Muscle of leg (tissue), 11 donors: ENCODE measurements around the gene CNTN4. TPM values are rescaled to one million over a fixed set of nuclear protein-coding genes. Genes with fewer than 3 reads are reported as not detected.
A peak's percentile ranks its signal among the peaks of the same experiment; 100 is the strongest.

Source experiments
- DNase-seq: peaks from one replicate; pipeline ENCODE4 v3.0.0; 2013
- H3K27ac ChIP-seq: one replicate; pipeline ENCODE4 v1.5.1; 2013; ENCODE audit warnings: mild to moderate bottlenecking, low read length, control low read depth
- H3K27me3 ChIP-seq: one replicate; pipeline ENCODE4 v1.6.1; 2013; ENCODE audit warnings: low read length; ENCODE audit not compliant: control insufficient read depth, insufficient read depth
- H3K36me3 ChIP-seq: one replicate; pipeline ENCODE4 v1.6.1; 2013; ENCODE audit warnings: low read length; ENCODE audit not compliant: control insufficient read depth, insufficient read depth
- H3K4me1 ChIP-seq: one replicate; pipeline ENCODE4 v1.6.1; 2013; ENCODE audit warnings: low read length; ENCODE audit not compliant: control insufficient read depth, insufficient read depth
- H3K4me3 ChIP-seq: one replicate; pipeline ENCODE4 v1.5.1; 2013; ENCODE audit warnings: low read length, control low read depth
- H3K9me3 ChIP-seq: replicated peaks from 2 replicates; pipeline ENCODE4 v1.6.1; 2013; ENCODE audit warnings: low read depth, low read length; ENCODE audit not compliant: control insufficient read depth
- WGBS: methylation state at CpG from one replicate; pipeline ENCODE4 v1.1.5; 2013; ENCODE audit warnings: missing lambda C conversion rate; ENCODE audit not compliant: insufficient coverage; 5-methylcytosine and 5-hydroxymethylcytosine counted together
- polyA plus RNA-seq, 8 donors: library from polyadenylated mRNA; unstranded; fragments of 120-200 nt; gene quantifications; one replicate each; pipeline versions ENCODE4 v1.2.1 to v1.2.3, GENCODE V29; 2013; ENCODE audit warnings: inconsistent platforms in 1 of 8, low replicate concordance in 1 of 8; ENCODE audit not compliant: insufficient read length in 8 of 8, insufficient read depth in 1 of 8
- total RNA-seq: library from RNA; stranded (reverse); fragments of 120-200 nt; gene quantifications from one replicate; pipeline ENCODE4 v1.2.4, GENCODE V29; 2013

Gene CNTN4
- total and polyA plus RNA-seq, 9 donors = 3.0 to 16.3 (median 5.9) TPM

DNA sequence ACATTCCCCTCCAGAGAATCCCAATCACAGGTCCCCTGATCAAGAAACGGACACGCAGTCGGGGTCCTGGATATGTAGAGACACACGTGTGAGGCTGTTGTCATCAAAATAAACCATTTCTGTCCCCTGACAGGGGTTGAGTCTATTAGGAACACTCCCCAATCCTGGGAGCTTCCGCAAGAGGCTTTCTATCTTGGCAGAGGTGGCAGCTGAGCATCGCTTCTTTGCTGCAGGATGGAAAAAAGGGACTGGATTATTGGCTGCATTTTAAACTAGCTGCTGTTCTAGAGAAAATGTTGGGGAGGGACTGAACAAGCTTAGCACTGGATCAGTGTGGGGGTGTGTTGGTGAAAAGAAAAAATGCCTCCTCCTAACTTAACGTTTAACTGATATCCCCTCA, 2.5 kb upstream of the CNTN4 start:
- no peak overlapping the region for H3K4me3 ChIP-seq
- no peak overlapping the region for H3K27ac ChIP-seq
- WGBS = 0% methylated on average over 1 of the region's 7 CpGs
- H3K27me3 ChIP-seq = peaks cover 28% of the 10 kb centered on the region
- no peaks in the 10 kb centered on the region for H3K36me3 ChIP-seq
- peak; percentile 61 for DNase-seq
- H3K9me3 ChIP-seq = no peaks in the 10 kb centered on the region
- peaks cover 15% of the 10 kb centered on the region for H3K4me1 ChIP-seq

- peak; percentile 54 for DNase-seq
- Histone ChIP-seq H3K27me3 (peaks cover 28% of the 10 kb centered on the region), H3K9me3 (no peaks in the 10 kb centered on the region), H3K4me3 (peak overlapping the region; percentile 43), H3K36me3 (no peaks in the 10 kb centered on the region), H3K27ac (no peak overlapping the region), H3K4me1 (peaks cover 15% of the 10 kb centered on the region)
- WGBS = 7% methylated on average over 16 of the region's 18 CpGs
These were observed 950 bp upstream of the CNTN4 start for GRCh38 chr3:2097641-2098191.

- no peaks in the 10 kb centered on the region for H3K36me3 ChIP-seq
These were observed 484 bp downstream of the CNTN4 start for GRCh38 chr3:2099028-2099671.

DNA sequence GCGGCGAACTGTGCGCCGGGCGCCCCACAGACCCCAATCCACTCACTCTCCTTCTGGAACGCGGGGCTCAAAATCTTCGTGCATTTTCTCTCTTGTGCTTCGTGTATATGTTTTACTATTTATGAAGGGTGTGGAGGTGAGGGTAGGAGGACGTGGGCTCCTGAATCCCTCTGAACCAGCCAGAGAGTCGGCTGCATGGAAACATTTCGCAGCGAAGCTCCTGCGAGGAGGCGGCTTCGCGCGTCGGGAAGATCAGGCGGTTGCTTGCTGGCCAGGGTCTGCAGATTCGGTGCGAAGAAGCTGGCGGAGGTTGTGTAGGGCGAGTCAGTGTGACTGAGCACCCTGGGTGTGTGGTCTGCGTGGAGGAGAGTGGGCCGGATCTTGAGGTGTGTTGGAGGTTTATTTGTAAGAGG, 1.1 kb downstream of the CNTN4 start:
- Histone ChIP-seq H3K9me3 (no peaks in the 10 kb centered on the region), H3K36me3 (no peaks in the 10 kb centered on the region), H3K27ac (no peak overlapping the region), H3K4me1 (peaks cover 15% of the 10 kb centered on the region), H3K4me3 (peak overlapping the region; percentile 39), H3K27me3 (peaks cover 28% of the 10 kb centered on the region)
- under 1% methylated on average over 17 of the region's 26 CpGs for WGBS
- DNase-seq = peak; percentile 42

More at GRCh38 chr3:2099028-2099671, 484 bp downstream of the CNTN4 start:
- peaks cover 15% of the 10 kb centered on the region for H3K4me1 ChIP-seq
- peaks cover 28% of the 10 kb centered on the region for H3K27me3 ChIP-seq
- WGBS = under 1% methylated on average over 45 of the region's 58 CpGs
- H3K9me3 ChIP-seq = no peaks in the 10 kb centered on the region
- peak overlapping the region; percentile 39 for H3K4me3 ChIP-seq
- DNase-seq = peak; percentile 73
- no peak overlapping the region for H3K27ac ChIP-seq

- H3K27ac ChIP-seq = no peak overlapping the region
- no peaks in the 10 kb centered on the region for H3K4me1 ChIP-seq
- H3K27me3 ChIP-seq = no peaks in the 10 kb centered on the region
- no peak overlapping the region for H3K4me3 ChIP-seq
- no peak for DNase-seq
- no peaks in the 10 kb centered on the region for H3K9me3 ChIP-seq
- WGBS = 58% methylated on average over 5 of the region's 6 CpGs
- no peaks in the 10 kb centered on the region for H3K36me3 ChIP-seq
These were observed 7.8 kb downstream of the CNTN4 start for GRCh38 chr3:2106438-2106837.

GRCh38 chr3:2110597-2111117, 12.0 kb downstream of the CNTN4 start:
- Histone ChIP-seq H3K27ac (no peak overlapping the region), H3K4me3 (no peak overlapping the region), H3K4me1 (no peaks in the 10 kb centered on the region), H3K27me3 (no peaks in the 10 kb centered on the region), H3K36me3 (no peaks in the 10 kb centered on the region), H3K9me3 (no peaks in the 10 kb centered on the region)
- WGBS = no CpG with 5 or more reads among the region's 2 CpGs
- no peak for DNase-seq

DNA sequence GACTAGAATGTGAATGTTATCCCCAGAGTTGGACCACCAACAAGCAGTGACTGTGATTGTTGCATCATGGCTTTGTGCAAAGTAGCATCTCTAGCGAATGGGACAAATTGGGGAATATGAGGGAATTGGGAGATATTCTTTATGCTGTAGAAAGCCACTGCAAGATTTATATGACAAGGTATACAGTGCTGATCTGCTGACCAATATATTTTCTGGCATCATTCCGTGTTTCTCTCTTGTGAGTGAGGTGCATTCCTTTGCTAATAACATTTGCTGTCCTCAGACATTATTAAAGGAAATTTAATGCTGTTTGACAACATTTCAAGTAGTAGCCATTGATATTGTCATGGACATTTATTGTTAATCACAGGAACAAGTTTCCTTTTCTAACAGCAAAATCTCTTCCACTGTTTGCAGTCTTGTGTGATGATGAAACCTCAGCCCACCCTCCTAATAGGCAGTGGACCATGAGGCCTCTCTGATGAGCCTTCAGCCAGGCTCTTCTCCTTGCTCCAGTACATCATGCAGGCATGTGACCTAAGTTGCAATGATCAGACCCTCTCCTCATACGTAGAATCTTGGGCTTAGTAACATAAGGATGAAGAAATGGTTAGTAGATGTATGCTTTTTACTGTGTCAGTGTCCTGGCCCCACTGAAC, 16.1 kb downstream of the CNTN4 start:
- H3K36me3 ChIP-seq = no peaks in the 10 kb centered on the region
- 100% methylated on average over 1 of the region's 3 CpGs for WGBS
- no peaks in the 10 kb centered on the region for H3K27me3 ChIP-seq

DNA sequence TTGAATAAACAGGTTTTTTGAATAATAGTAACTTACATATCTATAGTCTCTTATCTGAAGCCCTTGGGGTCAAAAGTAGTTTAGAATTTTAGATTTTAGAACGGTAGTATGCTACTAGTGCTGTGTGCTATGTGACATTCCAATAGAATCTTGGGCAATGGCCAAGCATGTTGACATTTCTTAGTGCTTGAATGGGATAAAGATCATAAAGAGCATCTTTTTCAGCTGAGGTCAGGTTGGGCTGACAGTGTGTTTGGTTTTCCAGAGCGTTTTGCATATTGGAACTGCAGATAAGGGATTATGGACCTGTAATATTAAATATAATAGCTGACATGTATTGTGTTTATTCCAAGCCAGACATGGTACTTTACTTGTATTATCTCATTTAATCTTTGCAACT, 32.1 kb downstream of the CNTN4 start:
- Histone ChIP-seq H3K4me1 (no peaks in the 10 kb centered on the region), H3K9me3 (no peaks in the 10 kb centered on the region), H3K36me3 (no peaks in the 10 kb centered on the region), H3K27ac (no peak overlapping the region), H3K27me3 (no peaks in the 10 kb centered on the region), H3K4me3 (no peak overlapping the region)
- WGBS = no CpG with 5 or more reads among the region's 2 CpGs
- no peak for DNase-seq

More for the DNA sequence above, 16.1 kb downstream of the CNTN4 start:
- Histone ChIP-seq H3K9me3 (no peaks in the 10 kb centered on the region), H3K4me3 (no peak overlapping the region), H3K4me1 (no peaks in the 10 kb centered on the region), H3K27ac (no peak overlapping the region)
- no peak for DNase-seq

DNA sequence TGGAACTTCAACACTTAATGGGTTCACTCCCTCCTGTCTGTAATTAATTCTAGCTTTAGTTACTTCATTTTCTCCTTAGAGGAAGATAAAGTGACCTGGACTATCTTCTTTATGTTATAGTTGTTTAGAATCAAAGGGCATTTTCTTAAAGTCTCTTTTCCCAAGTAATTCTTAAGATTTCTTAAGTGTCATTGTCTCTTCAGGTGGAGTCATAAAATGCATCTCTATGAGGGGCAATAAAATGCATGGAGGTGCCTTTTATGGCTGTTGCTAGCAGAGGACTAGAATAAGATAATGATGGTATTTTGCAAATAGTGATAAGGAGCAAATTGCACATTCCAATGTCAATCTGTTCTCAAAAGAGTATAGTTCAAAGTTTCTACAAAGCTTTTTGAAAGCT, 34.5 kb downstream of the CNTN4 start:
- H3K36me3 ChIP-seq = no peaks in the 10 kb centered on the region
- no peak overlapping the region for H3K4me3 ChIP-seq
- no peak for DNase-seq
- no peaks in the 10 kb centered on the region for H3K27me3 ChIP-seq
- H3K9me3 ChIP-seq = no peaks in the 10 kb centered on the region
- H3K4me1 ChIP-seq = no peaks in the 10 kb centered on the region
- H3K27ac ChIP-seq = no peak overlapping the region

- no peak overlapping the region for H3K4me3 ChIP-seq
- WGBS = 77% methylated on average over 3 of the region's 5 CpGs
- H3K36me3 ChIP-seq = no peaks in the 10 kb centered on the region
- no peaks in the 10 kb centered on the region for H3K9me3 ChIP-seq
- DNase-seq = no peak
- H3K27me3 ChIP-seq = no peaks in the 10 kb centered on the region
- H3K4me1 ChIP-seq = no peaks in the 10 kb centered on the region
- no peak overlapping the region for H3K27ac ChIP-seq
These were observed 39.0 kb downstream of the CNTN4 start for GRCh38 chr3:2137651-2138050.
